ENCODE data around the gene ZNF212.
"Not testable (repeated sequence)": the region's sequence is repeated elsewhere in the genome, so short reads cannot be mapped to it uniquely, and the experiment has no call there.

ZNF212 gene

GRCh38 chr7:149228831-149229471 lies 10.5 kb upstream of the ZNF212 start:
- H3K27me3 ChIP-seq (ENCODE audit: insufficient read depth, poor library complexity, severe bottlenecking), result no peaks in the 10 kb centered on the region
- no peak overlapping the region for H3K4me3 ChIP-seq (replicated peaks; ENCODE audit: insufficient read depth, low read length)
- H3K27ac ChIP-seq (replicated peaks), result no peak overlapping the region
- no peak for TF ChIP-seq SPI1 (IDR thresholded peaks at IDR 0.05; ENCODE audit: borderline replicate concordance, low read depth)
- peak; percentile 9; the same call in 1 of the 2 replicates for TF ChIP-seq POLR2AphosphoS5 (IDR thresholded peaks at IDR 0.05; ENCODE audit: low read depth)
- no peak for DNase-seq (ENCODE audit: low read depth in 1 of 2, low spot score in 1 of 2)

- no peaks in the 10 kb centered on the region for H3K27me3 ChIP-seq (ENCODE audit: insufficient read depth, poor library complexity, severe bottlenecking)
- H3K4me3 ChIP-seq (replicated peaks; ENCODE audit: insufficient read depth, low read length), result no peak overlapping the region
- H3K27ac ChIP-seq (replicated peaks), result no peak overlapping the region
- no peak for DNase-seq (ENCODE audit: low read depth in 1 of 2, low spot score in 1 of 2)
- TF ChIP-seq SPI1 (IDR thresholded peaks at IDR 0.05; ENCODE audit: borderline replicate concordance, low read depth), result no peak
- TF ChIP-seq CTCF (IDR thresholded peaks at IDR 0.05; ENCODE audit: insufficient read depth, low read length), result no peak
- no peak for TF ChIP-seq GABPA (IDR thresholded peaks at IDR 0.05; ENCODE audit: low read depth)
- no peak; the same call in 1 of the 2 replicates for TF ChIP-seq POLR2AphosphoS5 (IDR thresholded peaks at IDR 0.05; ENCODE audit: low read depth)
- TF ChIP-seq REST (IDR thresholded peaks at IDR 0.05; ENCODE audit: insufficient replicate concordance, low read depth), result no peak
These were observed 9.9 kb upstream of the ZNF212 start for GRCh38 chr7:149229526-149229925.

- no peaks in the 10 kb centered on the region for H3K27me3 ChIP-seq (ENCODE audit: insufficient read depth, poor library complexity, severe bottlenecking)
- no peak overlapping the region for H3K27ac ChIP-seq (replicated peaks)
- no peak for TF ChIP-seq GABPA (IDR thresholded peaks at IDR 0.05; ENCODE audit: low read depth)
- TF ChIP-seq CTCF (IDR thresholded peaks at IDR 0.05; ENCODE audit: insufficient read depth, low read length), result no peak
- no peak for TF ChIP-seq SPI1 (IDR thresholded peaks at IDR 0.05; ENCODE audit: borderline replicate concordance, low read depth)
- TF ChIP-seq POLR2AphosphoS5 (IDR thresholded peaks at IDR 0.05; ENCODE audit: low read depth), result no peak
- TF ChIP-seq REST (IDR thresholded peaks at IDR 0.05; ENCODE audit: insufficient replicate concordance, low read depth), result no peak
- DNase-seq (ENCODE audit: low read depth in 1 of 2, low spot score in 1 of 2), result no peak
- H3K4me3 ChIP-seq (replicated peaks; ENCODE audit: insufficient read depth, low read length), result no peak overlapping the region
These were observed 7.1 kb upstream of the ZNF212 start for GRCh38 chr7:149232362-149232761.

GRCh38 chr7:149233655-149234204 lies 5.7 kb upstream of the ZNF212 start:
- not testable (repeated sequence) for H3K27me3 ChIP-seq (ENCODE audit: insufficient read depth, poor library complexity, severe bottlenecking); H3K27ac ChIP-seq (replicated peaks); DNase-seq (ENCODE audit: low read depth in 1 of 2, low spot score in 1 of 2); H3K4me3 ChIP-seq (replicated peaks; ENCODE audit: insufficient read depth, low read length)

GRCh38 chr7:149237502-149237901 lies 1.9 kb upstream of the ZNF212 start:
- TF ChIP-seq CTCF (IDR thresholded peaks at IDR 0.05; ENCODE audit: insufficient read depth, low read length) (no peak), REST (IDR thresholded peaks at IDR 0.05; ENCODE audit: insufficient replicate concordance, low read depth) (no peak), SPI1 (IDR thresholded peaks at IDR 0.05; ENCODE audit: borderline replicate concordance, low read depth) (no peak), GABPA (IDR thresholded peaks at IDR 0.05; ENCODE audit: low read depth) (no peak), POLR2AphosphoS5 (IDR thresholded peaks at IDR 0.05; ENCODE audit: low read depth) (no peak)
- no peaks in the 10 kb centered on the region for H3K27me3 ChIP-seq (ENCODE audit: insufficient read depth, poor library complexity, severe bottlenecking)
- H3K27ac ChIP-seq (replicated peaks), result no peak overlapping the region
- DNase-seq (ENCODE audit: low read depth in 1 of 2, low spot score in 1 of 2), result no peak
- H3K4me3 ChIP-seq (replicated peaks; ENCODE audit: insufficient read depth, low read length), result no peak overlapping the region

Measured in HL-60 (cell line).